Measurements from ENCODE around the gene TNPO1. TPM values are rescaled to one million over a fixed set of nuclear protein-coding genes. Genes with fewer than 3 reads are reported as not detected.

Gene TNPO1
- total RNA-seq, 1 donor from 2014 or later, result 98.3 TPM

DNA sequence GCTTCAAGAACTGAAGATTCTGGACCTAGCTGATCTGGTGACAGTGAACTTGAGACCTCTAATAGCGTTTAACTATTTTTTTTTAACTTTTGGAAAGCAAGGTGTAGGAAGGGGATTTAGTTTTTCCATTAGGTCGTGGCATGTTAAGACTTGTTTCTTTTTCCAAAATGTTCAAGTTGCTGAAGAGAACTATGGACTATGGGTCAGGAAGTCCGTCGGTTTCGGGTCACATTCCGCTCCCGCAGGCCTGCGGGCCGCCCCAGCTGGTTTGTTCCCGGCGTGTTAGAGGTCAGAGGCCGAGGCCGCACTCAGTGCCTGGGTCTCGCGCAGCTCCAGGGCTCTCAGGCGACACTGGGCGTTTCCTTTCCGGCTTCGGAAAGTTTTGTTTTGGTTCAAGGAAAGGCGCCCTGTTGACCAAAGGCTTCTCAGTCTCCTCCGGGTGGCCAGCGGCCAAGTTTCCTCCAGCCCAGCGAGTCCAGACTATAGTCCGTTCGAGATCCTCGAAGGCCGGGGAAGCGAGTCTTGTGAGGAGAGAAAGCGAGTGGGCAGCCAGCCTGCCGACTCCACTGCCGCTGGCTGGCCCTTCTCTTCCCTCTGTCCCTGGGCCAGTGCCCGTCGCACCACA, 138.8 kb downstream of the TNPO1 start:
- intact Hi-C loops (cut with DNase I), result no loop called here
- ATAC-seq, result peak; percentile 86
- DNase-seq (ENCODE audit: low spot score), result peak; percentile 89

DNA sequence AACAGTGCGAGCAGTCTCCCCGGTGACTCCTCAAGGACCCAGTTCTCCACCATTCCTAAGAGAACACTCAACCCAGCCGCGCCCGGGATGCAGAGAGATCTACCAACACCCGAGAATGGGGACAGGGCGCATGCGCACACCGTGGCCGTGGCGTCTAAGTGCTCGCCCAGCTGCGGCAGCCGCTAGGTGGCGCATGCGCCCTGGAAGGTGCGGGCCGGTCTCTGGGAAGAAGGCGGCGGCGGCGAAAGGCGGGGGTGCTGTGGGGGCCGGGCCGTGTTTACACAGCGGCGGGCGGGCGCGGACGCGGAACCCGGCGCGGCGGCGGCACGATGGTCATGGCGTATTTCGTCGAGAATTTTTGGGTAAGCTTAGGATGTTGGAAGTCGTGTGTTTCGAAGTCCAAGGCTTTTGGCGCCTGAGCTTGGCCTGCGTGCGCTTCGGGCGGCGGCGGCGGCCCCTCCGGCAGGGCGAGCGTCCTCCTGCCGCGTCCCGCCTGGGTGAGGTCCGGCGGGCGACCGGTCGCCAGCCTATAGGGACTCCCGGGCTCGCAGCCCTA, 139.4 kb downstream of the TNPO1 start, which contains the start of gene FCHO2:
Gene FCHO2 (plus strand): TSS at position 274 of the 556 bp plus-strand sequence. CDS start 56 bp downstream, at position 330.
- ATAC-seq (peak; percentile 98), DNase-seq (ENCODE audit: low spot score) (peak; percentile 100)
- intact Hi-C loops (cut with DNase I), result no loop called here

DNA sequence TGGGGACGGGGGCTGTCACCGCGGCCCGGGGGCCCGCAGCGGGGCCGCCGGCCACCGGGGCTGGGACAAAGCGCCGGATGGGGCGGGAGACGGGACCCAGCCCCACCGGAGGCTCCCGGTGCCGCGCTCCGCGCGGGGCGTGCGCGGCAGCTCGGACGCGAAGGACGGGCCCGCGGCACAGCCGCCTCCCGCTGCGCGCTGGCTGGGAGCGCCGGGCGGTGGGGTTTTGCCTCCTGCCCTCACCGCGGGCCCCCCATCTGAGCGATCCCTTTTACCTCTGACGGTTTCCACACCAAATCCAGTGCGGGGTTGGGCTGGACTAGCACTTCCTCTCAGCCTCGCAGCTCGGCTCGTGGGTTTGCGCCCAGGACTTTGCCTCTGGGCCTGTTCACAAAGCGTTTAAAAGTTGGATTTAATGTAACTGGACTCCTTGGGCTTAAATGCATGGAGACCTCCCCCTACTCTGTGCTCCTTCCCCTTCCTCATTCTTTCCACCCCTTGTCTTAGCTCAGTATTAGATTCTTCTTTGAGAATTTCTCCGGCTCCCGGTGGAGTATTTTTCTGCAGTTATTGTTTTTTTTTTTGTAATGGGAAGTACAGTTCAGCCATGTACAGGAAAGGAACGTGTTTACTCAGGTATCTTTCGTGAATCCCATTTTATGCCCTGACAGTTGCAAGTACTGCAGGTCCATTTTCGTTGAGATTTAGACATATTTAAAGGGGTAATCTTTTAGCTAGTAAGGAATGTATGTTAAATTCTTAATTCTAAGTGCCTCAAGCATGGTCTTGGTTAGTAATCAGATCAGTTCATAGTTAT, 140.1 kb downstream of the TNPO1 start:
- peak; percentile 76 for DNase-seq (ENCODE audit: low spot score)
- ATAC-seq, result peak; percentile 24
- intact Hi-C loops (cut with DNase I), result no loop called here

DNA sequence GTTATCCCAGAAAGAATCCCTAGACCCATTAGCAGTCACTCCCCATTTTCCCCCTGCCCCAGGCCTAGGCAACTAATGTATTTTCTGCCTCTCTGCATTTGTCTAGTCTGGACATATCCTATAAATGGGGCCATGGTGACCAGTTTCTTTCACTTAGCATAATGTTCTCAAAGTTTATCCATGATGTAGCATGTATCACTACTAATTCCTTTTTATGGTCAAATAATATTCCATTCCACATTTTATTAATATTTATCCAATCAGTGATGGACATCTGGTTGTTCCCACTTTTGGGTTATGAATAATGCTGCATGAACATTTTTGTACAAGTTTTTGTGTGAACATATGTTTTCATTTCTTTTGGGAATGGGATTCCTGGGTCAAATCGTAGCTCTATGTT, 140.9 kb downstream of the TNPO1 start:
- intact Hi-C loops (cut with DNase I), result no loop called here
- no peak for DNase-seq (ENCODE audit: low spot score)
- no peak for ATAC-seq

DNA sequence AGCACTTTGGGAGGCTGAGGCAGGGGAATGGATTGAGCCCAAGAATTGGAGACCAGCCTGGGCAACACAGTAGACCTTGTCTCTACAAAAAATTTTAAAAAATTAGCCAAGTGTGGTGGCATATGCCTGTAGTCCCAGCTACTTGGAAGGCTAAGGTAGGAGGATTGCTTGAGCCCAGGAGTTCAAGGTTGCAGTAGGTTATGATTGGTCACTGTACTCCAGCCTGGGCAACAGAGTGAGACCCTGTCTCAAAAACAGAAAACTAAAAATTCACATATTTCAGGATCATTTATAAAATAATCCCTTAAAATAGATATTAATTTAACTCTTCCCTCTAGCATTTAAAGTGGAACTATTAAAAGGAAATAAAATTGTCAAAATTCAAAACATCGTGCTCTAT, 142.8 kb downstream of the TNPO1 start:
- ATAC-seq (no peak), DNase-seq (ENCODE audit: low spot score) (no peak)
- intact Hi-C loops (cut with DNase I), result no loop called here

Small RNA genes lying within 50 kb of the gene (microRNA-seq; reads per million reads assigned to microRNA genes)
- not detected for gene MIR4804

Other genes starting within 250 kb of the TNPO1 start
- 50.7 TPM for gene FCHO2, start 139.4 kb downstream of the TNPO1 start, total RNA-seq